Measurements from ENCODE around the gene TMEM245. TPM values are rescaled to one million over a fixed set of nuclear protein-coding genes. Genes with fewer than 3 reads are reported as not detected.

TMEM245 gene
- 65.9 and 85.3 TPM in 2 replicates for total RNA-seq (ENCODE audit: low replicate concordance)

- Histone ChIP-seq H3K27ac (peak within 1 kb of the TSS; percentile 91), H3K4me1 (peaks cover 22% of the 10 kb centered on the region), H3F3A (ENCODE audit: low read depth) (peaks cover 5% of the 10 kb centered on the region), H2AFZ (replicated peaks) (peak within 1 kb of the TSS; percentile 78), H3K36me3 (no peaks in the 10 kb centered on the region), H3K9ac (peak within 1 kb of the TSS; percentile 87), H4K20me1 (ENCODE audit: low read depth) (peaks cover 45% of the 10 kb centered on the region), H3K9me3 (ENCODE audit: low read depth) (no peaks in the 10 kb centered on the region), H3K4me2 (peak within 1 kb of the TSS; percentile 96), H3K79me2 (ENCODE audit: low read depth) (peaks cover 52% of the 10 kb centered on the region), H3K27me3 (no peaks in the 10 kb centered on the region), H3K4me3 (peak within 1 kb of the TSS; percentile 87)
- Mint-ChIP-seq H3K27me3 (ENCODE audit: insufficient read depth, low read depth) (no peaks in the 10 kb centered on the region), H3K36me3 (peaks cover 5% of the 10 kb centered on the region), H3K4me3 (peak within 1 kb of the TSS; percentile 99), H3K9me3 (no peaks in the 10 kb centered on the region), H3K4me1 (peaks cover 34% of the 10 kb centered on the region), H3K27ac (peak within 1 kb of the TSS; percentile 72)
- TF ChIP-seq CTCF (IDR thresholded peaks at IDR 0.05) (no peak), EZH2 (IDR thresholded peaks at IDR 0.05) (no peak), EZH2phosphoT487 (IDR thresholded peaks at IDR 0.05) (no peak)
- peak; percentile 98 for DNase-seq (ENCODE audit: low spot score)
Observed at GRCh38 chr9:109119439-109120203, at the start of gene TMEM245. TSS of gene TMEM245 (minus strand) at chr9:109119947. CDS start at chr9:109119913, 34 bp downstream.

- H3F3A ChIP-seq (ENCODE audit: low read depth): peaks cover 31% of the 10 kb centered on the region
- no peak overlapping the region for H3K4me3 Mint-ChIP-seq
- H3K9me3 ChIP-seq (ENCODE audit: low read depth): peaks cover 6% of the 10 kb centered on the region
- H3K27ac ChIP-seq: no peak overlapping the region
- H3K4me1 ChIP-seq: peaks cover 9% of the 10 kb centered on the region
- H3K36me3 ChIP-seq: no peaks in the 10 kb centered on the region
- no peak overlapping the region for H3K4me2 ChIP-seq
- H3K9me3 Mint-ChIP-seq: peaks cover 18% of the 10 kb centered on the region
- no peak overlapping the region for H3K27ac Mint-ChIP-seq
- H4K20me1 ChIP-seq (ENCODE audit: low read depth): peaks cover 10% of the 10 kb centered on the region
- H3K27me3 Mint-ChIP-seq (ENCODE audit: insufficient read depth, low read depth): peaks cover 31% of the 10 kb centered on the region
- no peak for DNase-seq (ENCODE audit: low spot score)
- H3K27me3 ChIP-seq: peaks cover 73% of the 10 kb centered on the region
- no peak overlapping the region for H3K4me3 ChIP-seq
- H3K79me2 ChIP-seq (ENCODE audit: low read depth): no peaks in the 10 kb centered on the region
- no peak overlapping the region for H2AFZ ChIP-seq (replicated peaks)
- peak; percentile 8 for TF ChIP-seq EZH2phosphoT487 (IDR thresholded peaks at IDR 0.05)
- TF ChIP-seq EZH2 (IDR thresholded peaks at IDR 0.05): no peak
- H3K9ac ChIP-seq: no peak overlapping the region
- peaks cover 17% of the 10 kb centered on the region for H3K4me1 Mint-ChIP-seq
- H3K36me3 Mint-ChIP-seq: peaks cover 7% of the 10 kb centered on the region
Observed at GRCh38 chr9:109168170-109168569, 48.4 kb upstream of the TMEM245 start.

- Histone ChIP-seq H3K9me3 (ENCODE audit: low read depth) (peaks cover 6% of the 10 kb centered on the region), H3K36me3 (no peaks in the 10 kb centered on the region), H3K4me1 (peaks cover 9% of the 10 kb centered on the region), H3K4me2 (no peak overlapping the region), H3K4me3 (no peak overlapping the region), H3K9ac (no peak overlapping the region), H2AFZ (replicated peaks) (no peak overlapping the region), H3K27ac (no peak overlapping the region), H3K79me2 (ENCODE audit: low read depth) (no peaks in the 10 kb centered on the region), H3K27me3 (peaks cover 77% of the 10 kb centered on the region), H4K20me1 (ENCODE audit: low read depth) (peaks cover 10% of the 10 kb centered on the region), H3F3A (ENCODE audit: low read depth) (peaks cover 31% of the 10 kb centered on the region)
- Mint-ChIP-seq H3K9me3 (peaks cover 18% of the 10 kb centered on the region), H3K36me3 (peaks cover 7% of the 10 kb centered on the region), H3K4me3 (peak overlapping the region; percentile 88), H3K27ac (no peak overlapping the region), H3K27me3 (ENCODE audit: insufficient read depth, low read depth) (peaks cover 33% of the 10 kb centered on the region), H3K4me1 (peaks cover 17% of the 10 kb centered on the region)
- no peak for DNase-seq (ENCODE audit: low spot score)
- peak; percentile 7 for TF ChIP-seq EZH2 (IDR thresholded peaks at IDR 0.05)
- peak; percentile 21 for TF ChIP-seq EZH2phosphoT487 (IDR thresholded peaks at IDR 0.05)
- TF ChIP-seq CTCF (IDR thresholded peaks at IDR 0.05): no peak
Observed at GRCh38 chr9:109167716-109168115, 48.0 kb upstream of the TMEM245 start.
